A549 treated with Mapracorat at 1 μM for 4 hours (cell line): Measurements from ENCODE around the gene ZNF431. TPM values are rescaled to one million over a fixed set of nuclear protein-coding genes. Genes with fewer than 3 reads are reported as not detected.

Source experiments
- total RNA-seq: library from RNA; stranded (reverse); fragments of 200-300 nt; extraction: Qiagen RNA extraction; gene quantifications from 5 replicates; pipeline ENCODE4 v1.2.3, GENCODE V29; 2022

The ZNF431 gene
- 2.6 to 4.5 TPM (median 3.4 TPM) in 5 replicates for total RNA-seq

GRCh38 chr19:21141787-21142464 is at the start of gene ZNF431:
Gene ZNF431, plus strand, starts transcription at chr19:21142040. Its CDS starts 144 bp downstream, at chr19:21142184.

Other genes starting within 250 kb of the ZNF431 start
- gene ZNF85, start 218.8 kb upstream of the ZNF431 start, total RNA-seq = 0.19 to 0.32 TPM (median 0.26 TPM) in 4 of 5 replicates, not detected in the other
- 1.6 to 2.6 TPM (median 1.8 TPM) in 5 replicates for gene ZNF430, start 121.4 kb upstream of the ZNF431 start, total RNA-seq
- gene ZNF714, start 59.8 kb upstream of the ZNF431 start, total RNA-seq = 2.1 to 3.7 TPM (median 2.2 TPM) in 5 replicates
- gene ZNF708, start 187.4 kb downstream of the ZNF431 start, total RNA-seq = 0.87 to 1.6 TPM (median 0.97 TPM) in 5 replicates
- 0.35 to 1.4 TPM (median 0.74 TPM) in 5 replicates for gene ZNF738, start 217.0 kb downstream of the ZNF431 start, total RNA-seq